Hepatocyte (in vitro differentiated cells): ENCODE results near the gene C9orf43.

Source experiments
- EZH2 ChIP-seq: fragments of 200-600 bp; sonication (generic); IDR thresholded peaks from 2 replicates; pipeline ENCODE4 v1.6.1; 2016; ENCODE audit warnings: antibody characterized with exemption, mild to moderate bottlenecking, borderline replicate concordance
- EZH2phosphoT487 ChIP-seq: fragments of 200-600 bp; sonication (generic); IDR thresholded peaks from one replicate; pipeline ENCODE4 v1.6.1; 2018; ENCODE audit warnings: antibody characterized with exemption, mild to moderate bottlenecking, low read depth, moderate library complexity; ENCODE audit not compliant: unreplicated experiment, severe bottlenecking
- TF ChIP-seq, protein P1 (sequence below): fragments of 200-600 bp; sonication (generic); IDR thresholded peaks from 2 replicates; pipeline ENCODE4 v1.5.1; 2016; ENCODE audit warnings: antibody characterized with exemption, mild to moderate bottlenecking; ENCODE audit not compliant: poor library complexity

- TF ChIP-seq, protein P1, sequence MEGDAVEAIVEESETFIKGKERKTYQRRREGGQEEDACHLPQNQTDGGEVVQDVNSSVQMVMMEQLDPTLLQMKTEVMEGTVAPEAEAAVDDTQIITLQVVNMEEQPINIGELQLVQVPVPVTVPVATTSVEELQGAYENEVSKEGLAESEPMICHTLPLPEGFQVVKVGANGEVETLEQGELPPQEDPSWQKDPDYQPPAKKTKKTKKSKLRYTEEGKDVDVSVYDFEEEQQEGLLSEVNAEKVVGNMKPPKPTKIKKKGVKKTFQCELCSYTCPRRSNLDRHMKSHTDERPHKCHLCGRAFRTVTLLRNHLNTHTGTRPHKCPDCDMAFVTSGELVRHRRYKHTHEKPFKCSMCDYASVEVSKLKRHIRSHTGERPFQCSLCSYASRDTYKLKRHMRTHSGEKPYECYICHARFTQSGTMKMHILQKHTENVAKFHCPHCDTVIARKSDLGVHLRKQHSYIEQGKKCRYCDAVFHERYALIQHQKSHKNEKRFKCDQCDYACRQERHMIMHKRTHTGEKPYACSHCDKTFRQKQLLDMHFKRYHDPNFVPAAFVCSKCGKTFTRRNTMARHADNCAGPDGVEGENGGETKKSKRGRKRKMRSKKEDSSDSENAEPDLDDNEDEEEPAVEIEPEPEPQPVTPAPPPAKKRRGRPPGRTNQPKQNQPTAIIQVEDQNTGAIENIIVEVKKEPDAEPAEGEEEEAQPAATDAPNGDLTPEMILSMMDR = no peak
- TF ChIP-seq EZH2 (no peak), EZH2phosphoT487 (no peak)
Observed at GRCh38 chr9:113477058-113477457, 66.5 kb downstream of the C9orf43 start.
